ENCODE results near the gene P2RY6. TPM values are rescaled to one million over a fixed set of nuclear protein-coding genes. Genes with fewer than 3 reads are reported as not detected.

Gene P2RY6
- total RNA-seq = under 1 TPM; 0.20 to 0.24 TPM
- not detected for polyA plus RNA-seq

GRCh38 chr11:73271936-73272679 lies at the start of gene P2RY6:
TSS of gene P2RY6 (plus strand) at chr11:73272338. CDS start at chr11:73296519, 24,181 bp downstream.
- H3K27ac ChIP-seq (ENCODE audit: low read depth, low read length) = no peak within 1 kb of the TSS
- Mint-ChIP-seq H3K9me3 (no peaks in the 10 kb centered on the region), H3K4me1 (no peaks in the 10 kb centered on the region), H3K27me3 (peaks cover 4 to 13% of the 10 kb centered on the region in 2 donors), H3K4me3 (no peak within 1 kb of the TSS), H3K36me3 (no peaks in the 10 kb centered on the region), H3K27ac (peak within 1 kb of the TSS in 2 of 8 donors; percentile 71 to 95)
- peaks cover 4% of the 10 kb centered on the region for H3K27me3 ChIP-seq (ENCODE audit: insufficient read depth, low read length, poor library complexity, severe bottlenecking)
- DNase-seq = no peak
- no peaks in the 10 kb centered on the region for H3K36me3 ChIP-seq (ENCODE audit: insufficient read depth, low read length)
- ChIA-PET POLR2A (no interaction called here), CTCF (interaction anchor here (1.2 kb wide), 1 partner anchor 35 kb away, joined by 3 read pairs; no protein-coding TSS in a partner anchor)
- H3K9me3 ChIP-seq (ENCODE audit: low read length) = no peaks in the 10 kb centered on the region
- no peak within 1 kb of the TSS for H3K4me3 ChIP-seq (ENCODE audit: low read length)
- no peaks in the 10 kb centered on the region for H3K4me1 ChIP-seq (ENCODE audit: insufficient read depth, low read length)

GRCh38 chr11:73223998-73224730 lies 48.0 kb upstream of the P2RY6 start:
- Histone ChIP-seq H3K36me3 (ENCODE audit: insufficient read depth, low read length) (no peaks in the 10 kb centered on the region), H3K4me1 (ENCODE audit: insufficient read depth, low read length) (no peaks in the 10 kb centered on the region), H3K4me3 (ENCODE audit: low read length) (no peak overlapping the region), H3K27ac (ENCODE audit: low read depth, low read length) (no peak overlapping the region), H3K27me3 (ENCODE audit: insufficient read depth, low read length, poor library complexity, severe bottlenecking) (no peaks in the 10 kb centered on the region), H3K9me3 (ENCODE audit: low read length) (no peaks in the 10 kb centered on the region)
- Mint-ChIP-seq H3K36me3 (no peaks in the 10 kb centered on the region), H3K4me1 (peaks cover 0 to 5% (median 3%) of the 10 kb centered on the region in 3 donors), H3K9me3 (no peaks in the 10 kb centered on the region), H3K27me3 (peaks cover 13 to 16% of the 10 kb centered on the region in 2 donors), H3K4me3 (no peak overlapping the region), H3K27ac (peak overlapping the region in 2 of 8 donors; percentile 14 to 64)
- ChIA-PET CTCF (no interaction called here), POLR2A (no interaction called here)
- DNase-seq = no peak

GRCh38 chr11:73225001-73225686 lies 47.0 kb upstream of the P2RY6 start:
- POLR2A ChIA-PET = no interaction called here
- H3K4me3 Mint-ChIP-seq = no peak overlapping the region
- Histone ChIP-seq H3K27me3 (ENCODE audit: insufficient read depth, low read length, poor library complexity, severe bottlenecking) (no peaks in the 10 kb centered on the region), H3K4me3 (ENCODE audit: low read length) (no peak overlapping the region), H3K27ac (ENCODE audit: low read depth, low read length) (no peak overlapping the region), H3K9me3 (ENCODE audit: low read length) (no peaks in the 10 kb centered on the region), H3K36me3 (ENCODE audit: insufficient read depth, low read length) (no peaks in the 10 kb centered on the region), H3K4me1 (ENCODE audit: insufficient read depth, low read length) (no peaks in the 10 kb centered on the region)
- H3K36me3 Mint-ChIP-seq = no peaks in the 10 kb centered on the region
- H3K27me3 Mint-ChIP-seq = peaks cover 8 to 12% of the 10 kb centered on the region in 2 donors
- peaks cover 0 to 4% (median 0%) of the 10 kb centered on the region in 3 donors for H3K4me1 Mint-ChIP-seq
- DNase-seq = no peak
- no peak overlapping the region for H3K27ac Mint-ChIP-seq
- CTCF ChIA-PET = no interaction called here
- H3K9me3 Mint-ChIP-seq = no peaks in the 10 kb centered on the region

- no peak overlapping the region for H3K27ac ChIP-seq (ENCODE audit: low read depth, low read length)
- no peaks in the 10 kb centered on the region for H3K9me3 Mint-ChIP-seq
- no peak for DNase-seq
- peaks cover 8 to 11% of the 10 kb centered on the region in 2 donors for H3K27me3 Mint-ChIP-seq
- no peaks in the 10 kb centered on the region for H3K36me3 Mint-ChIP-seq
- H3K4me1 Mint-ChIP-seq = peaks cover 0 to 4% (median 0%) of the 10 kb centered on the region in 3 donors
- POLR2A ChIA-PET = no interaction called here
- no peak overlapping the region for H3K4me3 Mint-ChIP-seq
- no peaks in the 10 kb centered on the region for H3K36me3 ChIP-seq (ENCODE audit: insufficient read depth, low read length)
- H3K4me1 ChIP-seq (ENCODE audit: insufficient read depth, low read length) = no peaks in the 10 kb centered on the region
- H3K27ac Mint-ChIP-seq = peak overlapping the region in 1 of 8 donors; percentile 52
- H3K9me3 ChIP-seq (ENCODE audit: low read length) = no peaks in the 10 kb centered on the region
- H3K4me3 ChIP-seq (ENCODE audit: low read length) = no peak overlapping the region
- CTCF ChIA-PET = no interaction called here
- no peaks in the 10 kb centered on the region for H3K27me3 ChIP-seq (ENCODE audit: insufficient read depth, low read length, poor library complexity, severe bottlenecking)
These were observed 46.3 kb upstream of the P2RY6 start for GRCh38 chr11:73225851-73226250.

GRCh38 chr11:73226297-73227006 lies 45.7 kb upstream of the P2RY6 start:
- no peaks in the 10 kb centered on the region for H3K36me3 ChIP-seq (ENCODE audit: insufficient read depth, low read length)
- Mint-ChIP-seq H3K4me1 (peaks cover 0 to 4% (median 0%) of the 10 kb centered on the region in 3 donors), H3K27ac (no peak overlapping the region), H3K27me3 (peaks cover 8 to 11% of the 10 kb centered on the region in 2 donors), H3K9me3 (no peaks in the 10 kb centered on the region), H3K36me3 (no peaks in the 10 kb centered on the region), H3K4me3 (no peak overlapping the region)
- no peak for DNase-seq
- ChIA-PET CTCF (no interaction called here), POLR2A (no interaction called here)
- H3K9me3 ChIP-seq (ENCODE audit: low read length) = no peaks in the 10 kb centered on the region
- H3K4me1 ChIP-seq (ENCODE audit: insufficient read depth, low read length) = no peaks in the 10 kb centered on the region
- no peak overlapping the region for H3K27ac ChIP-seq (ENCODE audit: low read depth, low read length)
- no peak overlapping the region for H3K4me3 ChIP-seq (ENCODE audit: low read length)
- no peaks in the 10 kb centered on the region for H3K27me3 ChIP-seq (ENCODE audit: insufficient read depth, low read length, poor library complexity, severe bottlenecking)

- Histone ChIP-seq H3K27me3 (ENCODE audit: insufficient read depth, low read length, poor library complexity, severe bottlenecking) (no peaks in the 10 kb centered on the region), H3K9me3 (ENCODE audit: low read length) (no peaks in the 10 kb centered on the region), H3K4me1 (ENCODE audit: insufficient read depth, low read length) (no peaks in the 10 kb centered on the region), H3K36me3 (ENCODE audit: insufficient read depth, low read length) (no peaks in the 10 kb centered on the region), H3K4me3 (ENCODE audit: low read length) (no peak overlapping the region), H3K27ac (ENCODE audit: low read depth, low read length) (no peak overlapping the region)
- no peaks in the 10 kb centered on the region for H3K9me3 Mint-ChIP-seq
- peaks cover 6 to 8% of the 10 kb centered on the region in 2 donors for H3K27me3 Mint-ChIP-seq
- H3K4me1 Mint-ChIP-seq = peaks cover 0 to 4% (median 0%) of the 10 kb centered on the region in 3 donors
- DNase-seq = no peak
- CTCF ChIA-PET = no interaction called here
- peak overlapping the region in 1 of 8 donors; percentile 1 for H3K27ac Mint-ChIP-seq
- no peaks in the 10 kb centered on the region for H3K36me3 Mint-ChIP-seq
- POLR2A ChIA-PET = no interaction called here
- H3K4me3 Mint-ChIP-seq = no peak overlapping the region
These were observed 44.4 kb upstream of the P2RY6 start for GRCh38 chr11:73227571-73228211.

GRCh38 chr11:73228268-73229134 lies 43.6 kb upstream of the P2RY6 start:
- no peak for DNase-seq
- CTCF ChIA-PET = no interaction called here

More at GRCh38 chr11:73228268-73229134, 43.6 kb upstream of the P2RY6 start:
- Histone ChIP-seq H3K36me3 (ENCODE audit: insufficient read depth, low read length) (no peaks in the 10 kb centered on the region), H3K27ac (ENCODE audit: low read depth, low read length) (no peak overlapping the region), H3K27me3 (ENCODE audit: insufficient read depth, low read length, poor library complexity, severe bottlenecking) (no peaks in the 10 kb centered on the region), H3K9me3 (ENCODE audit: low read length) (no peaks in the 10 kb centered on the region), H3K4me3 (ENCODE audit: low read length) (no peak overlapping the region), H3K4me1 (ENCODE audit: insufficient read depth, low read length) (no peaks in the 10 kb centered on the region)
- POLR2A ChIA-PET = no interaction called here
- Mint-ChIP-seq H3K4me1 (peaks cover 0 to 4% (median 0%) of the 10 kb centered on the region in 3 donors), H3K27ac (peak overlapping the region in 1 of 8 donors; percentile 22), H3K9me3 (no peaks in the 10 kb centered on the region), H3K27me3 (peaks cover 8% of the 10 kb centered on the region in 2 donors), H3K36me3 (no peaks in the 10 kb centered on the region), H3K4me3 (no peak overlapping the region)
